Activated CD4-positive, alpha-beta T cell treated with anti-CD3 and anti-CD28 coated beads, Interleukin-2, Interleukin-6, amounts not matched to agents 100 ng/mL and 50 ng/mL, durations not matched to agents 16 hours and 8 hours (primary cell): ENCODE data around the gene TRPC4.
"Not testable (repeated sequence)": the region's sequence is repeated elsewhere in the genome, so short reads cannot be mapped to it uniquely, and the experiment has no call there.

ENCODE experiments used
- DNase-seq: peaks from one replicate; pipeline ENCODE4 v3.0.0-alpha.2; 2020

The TRPC4 gene

DNA sequence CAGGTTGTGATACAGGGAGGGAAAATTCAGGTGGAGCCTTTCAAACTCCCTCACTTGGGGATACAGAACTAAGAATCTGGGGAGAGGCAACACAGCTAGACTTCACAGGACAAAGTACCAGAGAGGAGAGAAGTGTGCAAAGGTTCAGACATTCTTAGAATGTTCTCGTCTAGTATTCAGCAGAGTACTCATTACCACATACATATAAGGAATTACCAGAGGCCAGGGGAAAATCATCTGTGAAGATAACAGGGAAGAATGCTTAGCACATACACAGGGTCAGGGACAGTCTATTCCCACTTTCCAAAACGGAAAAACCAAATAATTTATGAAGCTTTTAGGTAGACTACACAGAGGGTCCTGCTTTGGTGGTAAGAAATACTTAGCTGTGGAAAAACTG lies 58.1 kb downstream of the TRPC4 start:
- no peak for DNase-seq

GRCh38 chr13:37806666-37807065 lies 62.9 kb downstream of the TRPC4 start:
- DNase-seq, result no peak

- no peak for DNase-seq
These were observed 71.9 kb downstream of the TRPC4 start for GRCh38 chr13:37797631-37798030.

DNA sequence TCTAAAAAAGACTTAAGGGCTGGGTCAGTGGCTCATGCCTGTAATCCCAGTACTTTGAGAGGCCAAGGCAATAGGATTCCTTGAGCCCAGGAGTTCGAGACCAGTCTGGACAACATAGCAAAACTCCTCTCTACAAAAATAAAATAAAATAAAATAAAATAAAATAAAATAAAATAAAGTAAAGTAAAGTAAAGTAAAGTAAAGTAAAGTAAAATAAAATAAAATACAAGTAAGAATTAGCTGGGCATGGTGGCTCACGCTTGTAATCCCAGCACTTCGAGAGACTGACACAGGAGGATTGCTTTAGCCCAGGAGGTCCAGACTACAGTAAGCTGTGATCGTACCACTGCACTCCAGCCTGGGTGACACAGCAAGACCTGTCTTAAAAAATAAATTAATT lies 72.8 kb downstream of the TRPC4 start:
- not testable (repeated sequence) for DNase-seq

GRCh38 chr13:37795326-37795725 lies 74.2 kb downstream of the TRPC4 start:
- no peak for DNase-seq

DNA sequence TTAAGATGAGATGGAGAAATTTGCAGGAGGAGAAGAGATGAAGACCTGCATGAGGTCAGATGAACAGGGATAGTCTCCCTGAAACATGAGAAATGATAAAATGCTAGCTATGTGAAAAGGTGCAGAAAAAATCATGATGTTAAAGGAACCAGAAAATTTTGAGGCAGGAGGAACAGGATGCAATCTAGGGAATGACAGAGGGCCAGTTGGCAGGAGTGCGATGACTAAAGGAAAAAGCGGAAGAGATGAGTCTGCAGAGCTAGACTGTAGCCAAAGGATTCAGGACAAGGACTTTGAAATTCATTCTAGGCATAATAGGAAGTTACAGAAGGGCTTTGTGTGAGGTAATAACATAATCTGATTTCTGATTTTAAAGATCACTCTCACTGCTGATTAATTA lies 77.9 kb downstream of the TRPC4 start:
- no peak for DNase-seq

DNA sequence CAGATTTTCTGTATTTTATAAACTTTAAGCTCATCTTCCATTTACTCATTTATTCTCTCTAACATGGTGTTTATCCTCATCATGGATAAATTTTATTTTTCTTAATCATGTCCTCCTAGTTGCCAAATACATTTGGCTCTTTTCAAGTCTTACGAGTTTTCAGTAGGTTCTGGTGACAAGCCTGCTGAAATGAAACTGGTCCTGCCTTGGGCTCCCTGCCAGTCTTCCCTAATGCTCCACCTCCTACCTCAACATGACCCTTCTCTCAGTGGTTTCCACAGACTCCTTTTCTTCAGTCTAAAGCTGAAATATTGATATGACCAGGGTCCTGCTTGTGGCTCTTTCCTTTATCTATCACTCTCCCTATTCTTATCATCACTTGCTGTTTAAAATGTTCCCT lies 81.2 kb downstream of the TRPC4 start:
- DNase-seq, result no peak

DNA sequence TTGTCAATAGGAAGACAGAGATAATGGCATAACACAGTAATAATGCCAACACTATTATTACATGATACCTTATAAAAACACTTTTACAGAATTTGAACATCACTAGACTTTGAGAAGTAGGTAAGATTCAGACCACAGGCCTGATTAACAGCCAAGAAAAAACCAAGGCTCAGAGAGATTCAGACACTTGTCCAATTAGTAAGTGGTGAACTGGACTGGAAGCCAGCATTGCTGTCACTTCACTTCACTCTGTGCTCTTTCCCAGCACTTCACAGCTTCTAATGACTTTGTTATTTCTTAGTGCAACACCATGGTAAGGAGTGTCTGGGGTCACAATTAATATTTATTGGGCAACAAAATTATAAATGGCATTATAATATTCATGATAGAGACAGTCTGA lies 91.9 kb downstream of the TRPC4 start:
- no peak for DNase-seq

- DNase-seq, result no peak
These were observed 93.7 kb downstream of the TRPC4 start for GRCh38 chr13:37775871-37776270.

DNA sequence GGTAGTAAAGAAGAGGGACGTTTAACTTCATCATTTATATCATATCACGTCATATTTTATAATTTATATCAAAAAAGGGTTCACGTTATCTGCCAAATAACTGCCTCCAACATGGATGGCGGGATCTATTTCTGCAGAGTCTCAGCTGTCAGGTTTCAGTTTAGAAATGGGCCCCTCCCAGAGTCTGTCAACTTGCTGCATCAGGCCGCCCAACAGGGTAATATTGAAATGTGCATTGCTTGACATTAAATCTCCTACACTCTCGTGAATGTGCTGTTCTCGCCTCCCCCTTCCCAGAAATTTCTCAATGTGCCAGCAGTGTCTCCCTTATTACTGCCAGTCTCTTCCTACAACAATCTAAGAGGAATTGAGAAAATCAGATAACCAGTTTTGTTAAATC lies 96.9 kb downstream of the TRPC4 start:
- DNase-seq, result no peak

- DNase-seq, result no peak
These were observed 100.0 kb downstream of the TRPC4 start for GRCh38 chr13:37769545-37769944.

DNA sequence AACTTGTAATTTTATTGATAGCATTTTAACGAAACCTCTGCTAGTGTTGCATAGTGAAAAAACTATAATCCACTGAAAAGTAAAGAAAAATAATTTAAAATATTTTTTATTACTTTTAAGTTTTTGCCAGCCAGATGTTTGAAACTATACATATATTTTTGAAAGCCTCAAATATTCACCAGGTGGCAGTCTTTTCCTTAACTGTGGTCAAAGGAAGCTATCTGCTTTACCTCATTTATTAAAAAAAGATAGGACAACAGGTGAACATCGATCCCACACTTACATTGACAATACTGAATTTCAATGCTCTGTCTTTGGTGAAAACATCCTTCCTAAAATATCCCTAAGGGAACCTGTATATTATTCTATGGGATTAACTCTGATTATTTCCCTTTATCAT lies 100.5 kb downstream of the TRPC4 start:
- DNase-seq, result no peak

- no peak for DNase-seq
These were observed 103.1 kb downstream of the TRPC4 start for GRCh38 chr13:37766502-37766901.

DNA sequence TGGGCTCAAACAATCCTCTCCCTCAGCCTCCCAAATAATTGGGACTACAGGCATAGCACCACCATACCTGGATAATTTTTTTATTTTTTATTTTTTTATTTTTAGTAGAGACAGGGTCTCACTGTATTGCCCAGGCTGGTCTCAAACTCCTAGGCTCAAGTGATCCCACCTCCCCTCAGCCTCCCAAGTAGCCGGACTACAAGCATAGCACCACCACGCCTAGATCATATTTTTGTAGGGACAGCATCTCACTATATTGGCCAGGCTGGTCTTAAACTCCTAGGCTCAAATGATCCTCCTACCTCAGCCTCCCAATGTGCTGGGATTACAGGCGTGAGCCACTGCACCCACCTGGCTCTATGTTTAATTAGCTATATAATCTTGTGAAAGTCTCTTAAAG lies 114.2 kb downstream of the TRPC4 start:
- no peak for DNase-seq

GRCh38 chr13:37753776-37754175 lies 115.8 kb downstream of the TRPC4 start:
- DNase-seq, result no peak

DNA sequence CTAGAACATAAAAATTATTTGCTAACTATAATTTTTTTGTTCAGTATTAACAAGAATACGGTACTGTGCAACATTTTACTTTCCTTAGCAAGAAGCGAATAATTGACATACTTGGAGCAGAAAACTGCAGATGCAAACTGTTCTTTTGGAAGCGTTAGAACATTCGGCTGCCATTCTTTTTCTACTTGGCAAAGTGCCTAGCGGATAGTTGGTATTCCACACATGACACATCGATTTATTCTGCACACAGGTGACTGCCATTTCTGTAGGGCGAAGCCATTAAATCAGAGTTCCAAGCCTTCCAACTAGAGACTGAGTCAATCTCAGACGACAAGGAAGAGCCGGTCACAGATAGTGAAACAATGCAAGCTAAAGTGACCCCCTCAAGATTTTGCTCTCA lies 117.4 kb downstream of the TRPC4 start:
- DNase-seq, result no peak

DNA sequence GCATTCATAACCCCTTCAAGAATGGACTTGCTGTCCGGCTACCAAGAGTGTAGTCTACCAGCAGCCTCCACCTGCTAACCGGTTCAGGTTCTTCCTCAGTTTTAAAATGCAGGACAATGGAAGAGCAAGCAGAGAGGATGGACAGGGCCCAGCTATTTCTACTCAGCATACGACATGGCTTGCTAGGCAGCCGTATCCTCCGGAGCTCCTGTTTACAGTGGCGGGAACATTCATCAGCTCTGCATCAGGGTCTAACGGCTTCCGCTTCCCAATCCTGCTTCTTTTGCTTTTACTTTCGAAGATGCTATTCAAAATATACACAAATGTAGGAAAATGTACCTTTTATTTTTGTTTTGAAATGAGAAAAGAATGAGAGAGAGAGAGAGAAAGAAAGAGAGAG lies 118.5 kb downstream of the TRPC4 start:
- DNase-seq, result no peak

GRCh38 chr13:37748913-37749312 lies 120.7 kb downstream of the TRPC4 start:
- DNase-seq, result no peak

DNA sequence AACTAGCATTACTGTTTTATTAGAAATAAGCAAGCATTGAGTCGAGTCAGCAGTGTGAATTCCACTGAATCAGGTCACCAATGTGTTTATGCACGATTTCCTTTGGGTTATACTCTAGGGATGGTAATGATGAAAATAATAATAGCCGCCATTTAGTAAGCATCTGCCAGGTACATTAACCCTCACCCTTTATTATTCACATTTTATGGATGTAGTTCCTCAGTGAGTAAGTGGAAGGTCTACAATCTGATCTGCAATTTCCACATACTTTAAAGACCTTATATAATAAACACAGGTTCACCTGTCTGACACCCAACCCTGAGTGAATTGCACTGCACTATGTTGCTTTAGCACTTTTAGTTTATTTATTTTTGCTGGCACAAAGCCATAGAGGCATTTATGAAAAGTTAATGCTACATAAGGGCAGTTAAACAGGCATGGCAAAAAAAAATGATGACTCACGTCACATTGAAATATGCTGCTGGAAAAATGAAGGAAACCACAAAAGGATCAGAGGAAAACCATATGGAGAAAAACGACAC lies 122.4 kb downstream of the TRPC4 start:
- DNase-seq, result no peak

DNA sequence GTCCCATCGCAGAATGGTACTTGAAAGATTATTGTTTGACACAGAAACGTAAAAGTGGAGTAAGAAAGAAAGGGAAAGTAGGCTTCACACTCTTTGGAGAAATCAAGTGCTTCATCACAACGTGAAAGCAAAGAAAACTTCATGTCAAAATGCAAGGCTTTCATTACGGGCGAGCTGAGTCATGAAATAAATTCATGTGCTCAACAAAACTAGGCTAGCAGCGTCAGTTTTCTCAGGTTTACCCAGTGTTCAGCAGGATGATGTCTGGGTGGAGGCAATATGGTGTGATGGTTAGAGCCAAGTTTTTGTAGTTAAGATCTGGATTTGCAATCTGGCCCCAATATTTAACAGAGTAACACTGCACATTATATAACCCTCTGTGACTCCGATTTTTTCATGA lies 128.0 kb downstream of the TRPC4 start:
- DNase-seq, result no peak

GRCh38 chr13:37736045-37736444 lies 133.5 kb downstream of the TRPC4 start:
- no peak for DNase-seq

- no peak for DNase-seq
These were observed 134.3 kb downstream of the TRPC4 start for GRCh38 chr13:37735293-37735692.

GRCh38 chr13:37729876-37730275 lies 139.7 kb downstream of the TRPC4 start:
- no peak for DNase-seq

- no peak for DNase-seq
These were observed 153.0 kb downstream of the TRPC4 start for GRCh38 chr13:37716420-37717195.

DNA sequence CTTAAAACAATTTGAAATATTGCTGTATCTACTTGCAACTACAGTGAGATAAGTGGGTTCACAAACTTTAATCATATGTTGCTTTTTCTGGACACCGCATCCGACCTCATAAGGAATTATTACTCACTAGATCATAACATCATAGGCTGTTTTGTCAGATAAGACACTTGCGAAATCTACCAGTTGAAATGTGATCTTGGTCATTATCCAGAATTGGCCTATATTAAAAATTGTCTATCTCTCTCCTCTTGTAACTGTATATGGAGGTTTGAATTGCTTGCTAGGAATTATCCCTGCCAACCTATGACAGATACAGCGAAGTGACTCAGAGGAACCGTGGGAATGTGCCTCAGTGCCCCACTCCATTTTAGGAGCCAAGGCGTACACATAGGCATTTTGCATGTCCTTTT lies 154.0 kb downstream of the TRPC4 start:
- DNase-seq, result no peak
